HepG2 (cell line): ENCODE results near the gene CCDC57. TPM values are rescaled to one million over a fixed set of nuclear protein-coding genes. Genes with fewer than 3 reads are reported as not detected.
"Not testable (repeated sequence)": the region's sequence is repeated elsewhere in the genome, so short reads cannot be mapped to it uniquely, and the experiment has no call there.

Experiments used
- ATAC-seq: fragments of 200-7000 bp; cut with Tn5 transposase; 3 replicates; pipeline ENCODE4 v1.9.1; 2020; ENCODE audit warnings: mild to moderate bottlenecking, moderate library complexity
- BruUV-seq: library from RNA; stranded (reverse); fragments of 400-500 nt; replicated peaks from 2 replicates; lab custom pipeline; 2021; lab: Mats Ljungman, UMichigan
- CTCF ChIA-PET: fragments of 300-600 bp; formaldehyde crosslinking; extraction: SDS; loops from one replicate; lab custom pipeline; 2021; ENCODE audit warnings: low total read pairs, inconsistent platforms, low intra/inter-chr PET ratio; lab: Yijun Ruan, JAX
- POLR2A ChIA-PET: fragments of 350-600 bp; sonication (Branson Sonifier 250); formaldehyde crosslinking; loops from one replicate; lab custom pipeline; 2020; ENCODE audit warnings: antibody characterized with exemption, inconsistent platforms; lab: Yijun Ruan, JAX
- DNase-seq: peaks from one replicate; pipeline ENCODE4 v3.0.0-alpha.2; 2015; ENCODE audit warnings: low spot score
- FAIRE-seq: peaks from 3 replicates; lab custom pipeline; 2011; peaks lifted over from hg19 to GRCh38; lab: Jason Lieb, UNC
- H2AFZ ChIP-seq: one replicate; pipeline ENCODE4 v1.6.1; 2011; ENCODE audit warnings: low read length, inconsistent platforms
- H3K27ac ChIP-seq: fragments of 300-600 bp; 3 replicates; pipeline ENCODE4 v1.8.0; 2011; ENCODE audit warnings: mixed run types, mild to moderate bottlenecking, mixed read lengths, low read length, inconsistent platforms; ENCODE audit not compliant: insufficient read depth; ENCODE audit errors: extremely low read length
- H3K27me3 ChIP-seq, 2 experiments: fragments of 200-600 bp in 1 of 2; 2 replicates in 1 of 2; 3 replicates in 1 of 2; pipeline versions ENCODE4 v1.6.0 to v1.8.0; 2011; ENCODE audit warnings: low read length in 2 of 2, mild to moderate bottlenecking in 2 of 2, moderate library complexity in 2 of 2, inconsistent platforms in 1 of 2; ENCODE audit not compliant: insufficient read depth in 2 of 2, control insufficient read depth in 1 of 2
- H3K36me3 ChIP-seq, 2 experiments: fragments of 200-600 bp in 1 of 2; replicated peaks in 1 of 2; 2 replicates in 1 of 2; 3 replicates in 1 of 2; pipeline versions ENCODE4 v1.5.1 to v1.8.0; 2011; ENCODE audit warnings: low read length in 2 of 2, inconsistent platforms in 1 of 2; ENCODE audit not compliant: insufficient read depth in 2 of 2, control insufficient read depth in 1 of 2
- H3K4me1 ChIP-seq: 2 replicates; pipeline ENCODE4 v1.5.1; 2012; ENCODE audit warnings: low read length, inconsistent platforms; ENCODE audit not compliant: insufficient read depth
- H3K4me2 ChIP-seq: 2 replicates; pipeline ENCODE4 v1.6.0; 2011; ENCODE audit warnings: low read depth, low read length, inconsistent platforms
- H3K4me3 ChIP-seq, 3 experiments: fragments of 200-600 bp in 1 of 3; sonication (generic), shearing (Covaris generic) in 1 of 3; replicated peaks in 1 of 3; 2 replicates each; pipeline ENCODE4 v1.5.1; 2011 to 2016; ENCODE audit warnings: low read length in 3 of 3, inconsistent platforms in 2 of 3, low read depth in 2 of 3, mild to moderate bottlenecking in 2 of 3, control low read depth in 1 of 3, mixed read lengths in 1 of 3; ENCODE audit not compliant: insufficient read depth in 1 of 3
- H3K79me2 ChIP-seq: one replicate; pipeline ENCODE4 v1.6.1; 2011; ENCODE audit warnings: low read length, inconsistent platforms; ENCODE audit not compliant: insufficient read depth
- H3K9ac ChIP-seq: 2 replicates; pipeline ENCODE4 v1.6.0; 2011; ENCODE audit warnings: mild to moderate bottlenecking, low read depth, low read length, inconsistent platforms; ENCODE audit not compliant: insufficient read depth
- H3K9me3 ChIP-seq: 2 replicates; pipeline ENCODE4 v1.5.1; 2012; ENCODE audit warnings: mild to moderate bottlenecking, low read length
- H4K20me1 ChIP-seq: 2 replicates; pipeline ENCODE4 v1.6.0; 2011; ENCODE audit warnings: inconsistent platforms, mild to moderate bottlenecking, low read length, moderate library complexity; ENCODE audit not compliant: insufficient read depth
- FOXK2 ChIP-seq: fragments of 450-650 bp; IDR thresholded peaks from 2 replicates; pipeline ENCODE4 v1.6.1; 2016
- POLR2A ChIP-seq, 2 experiments: IDR thresholded peaks; 2 replicates each; pipeline ENCODE4 v1.6.1; 2011; ENCODE audit warnings: low read depth in 2 of 2, low read length in 2 of 2, mild to moderate bottlenecking in 1 of 2, moderate library complexity in 1 of 2; ENCODE audit not compliant: insufficient read depth in 1 of 2
- RBM22 ChIP-seq: fragments of 200-400 bp; formaldehyde crosslinking; optimal IDR thresholded peaks from 2 replicates; pipeline ENCODE3; 2017; ENCODE audit warnings: mild to moderate bottlenecking, low read length, moderate library complexity
- ZBTB40 ChIP-seq, 2 experiments: fragments of 450-650 bp in 1 of 2; sonication (generic) in 1 of 2; formaldehyde crosslinking in 1 of 2; IDR thresholded peaks; 2 replicates each; pipeline versions ENCODE4 v1.6.1 to v1.8.0; 2016 to 2022; ENCODE audit warnings: antibody characterized with exemption in 1 of 2, mild to moderate bottlenecking in 1 of 2, missing genetic modification reagents in 1 of 2
- ZNF75D ChIP-seq: sonication (generic); formaldehyde crosslinking; IDR thresholded peaks from 2 replicates; pipeline ENCODE4 v1.8.1; 2023; ENCODE audit warnings: missing genetic modification reagents, mild to moderate bottlenecking, borderline replicate concordance
- ZNF879 ChIP-seq: sonication (generic); formaldehyde crosslinking; IDR thresholded peaks from 2 replicates; pipeline ENCODE4 v1.8.1; 2023; ENCODE audit warnings: missing genetic modification reagents
- WGBS: methylation state at CpG from one replicate; pipeline ENCODE4 v1.1.6; 2017; ENCODE audit warnings: low lambda C conversion rate; 5-methylcytosine and 5-hydroxymethylcytosine counted together
- in situ Hi-C: cut with HindIII; loops from 2 replicates; pipeline ENCODE4 v1.10.0; 2017; ENCODE audit warnings: low pct_unique_long_range_greater_than_20kb; ENCODE audit not compliant: extremely low pct_ligation_motif_present
- intact Hi-C: fragments of 100-400 bp; cut with micrococcal nuclease; formaldehyde crosslinking; loops from one replicate; pipeline ENCODE4 v1.10.0; 2022; ENCODE audit not compliant: unreplicated experiment
- polyA plus RNA-seq, 8 experiments: library from polyadenylated mRNA; depleted of rRNA in 3 of 8; stranded (reverse) in 7 of 8; unstranded in 1 of 8; fragments of >200 nt; fragmentation: Illumina TruSeq in 4 of 8; extraction: Trizol in 4 of 8; gene quantifications; 2 replicates each; pipeline versions ENCODE4 v1.2.1 to v1.2.3, GENCODE V29; 2011 to 2016; ENCODE audit warnings: low read depth in 4 of 8, missing spikeins in 1 of 8, mixed read lengths in 1 of 8; ENCODE audit not compliant: insufficient read depth in 1 of 8
- total RNA-seq, 5 experiments: library from RNA; depleted of rRNA; stranded (reverse); fragments of >200 nt; fragmentation: Illumina TruSeq; extraction: Trizol; gene quantifications; 2 replicates each; pipeline ENCODE4 v1.2.3, GENCODE V29; 2016; ENCODE audit warnings: low read depth in 1 of 5

Gene CCDC57
- total and polyA plus RNA-seq, 2 of the 13 experiments (the other 11 are each of a cell fraction or from before 2014, with no cell fraction given), result 59.3 to 59.9 TPM

GRCh38 chr17:82262344-82262743 is 49.7 kb upstream of the CCDC57 start:
- CTCF ChIA-PET, result no interaction called here
- H3K4me2 ChIP-seq, result no peak overlapping the region
- FAIRE-seq (no peak), DNase-seq (no peak), ATAC-seq (no peak)
- H3K9ac ChIP-seq, result no peak overlapping the region
- H4K20me1 ChIP-seq, result peaks cover 48% of the 10 kb centered on the region
- intact Hi-C loops, result no loop called here
- H3K79me2 ChIP-seq, result peaks cover 76% of the 10 kb centered on the region
- 100% methylated on average over 4 of the region's 4 CpGs for WGBS
- in situ Hi-C loops, result no loop called here
- BruUV-seq, result no TSS peak
- H2AFZ ChIP-seq, result no peak overlapping the region
- H3K27ac ChIP-seq, result no peak overlapping the region
- peaks cover 17% of the 10 kb centered on the region for H3K4me1 ChIP-seq
- TF ChIP-seq RBM22, result peak; percentile 36
- TF ChIP-seq ZNF879 (CRISPR knock-in tag), result no peak
- TF ChIP-seq ZNF75D, result no peak
- H3K27me3 ChIP-seq, result no peaks in the 10 kb centered on the region
- no peaks in the 10 kb centered on the region for H3K9me3 ChIP-seq
- POLR2A ChIA-PET, result interaction anchor here (0.9 to 1.5 kb wide), 3 partner anchors 20 to 63 kb away, joined by 3 to 6 read pairs (median 3); no protein-coding TSS in a partner anchor
- H3K36me3 ChIP-seq, result peaks cover 49 to 90% of the 10 kb centered on the region in 2 experiments
- H3K4me3 ChIP-seq, result no peak overlapping the region

- WGBS, result 98% methylated on average over 8 of the region's 8 CpGs
- in situ Hi-C loops; H3K4me2 ChIP-seq; H3K27me3 ChIP-seq; H3K27ac ChIP-seq; BruUV-seq; ATAC-seq; H2AFZ ChIP-seq; H3K9me3 ChIP-seq; DNase-seq; H3K4me3 ChIP-seq; H3K4me1 ChIP-seq; H3K9ac ChIP-seq; FAIRE-seq; CTCF ChIA-PET; TF ChIP-seq ZBTB40 (CRISPR knock-in tag; IDR thresholded peaks at IDR 0.05): not testable (repeated sequence)
- peaks cover 34% of the 10 kb centered on the region for H4K20me1 ChIP-seq
- POLR2A ChIA-PET, result interaction anchor here (1.0 kb wide), 1 partner anchor 18 kb away, joined by 3 read pairs; no protein-coding TSS in a partner anchor
- peaks cover 48 to 94% of the 10 kb centered on the region in 2 experiments for H3K36me3 ChIP-seq
- H3K79me2 ChIP-seq, result peaks cover 56% of the 10 kb centered on the region
- intact Hi-C loops, result loop anchor here (5.0 kb wide), 1 partner anchor 37 kb away; no protein-coding TSS in a partner anchor
- TF ChIP-seq FOXK2, result peak; percentile 29; the same call in 1 of the 2 replicates
- peak; percentile 12 for TF ChIP-seq RBM22
- TF ChIP-seq POLR2A (IDR thresholded peaks at IDR 0.05; ENCODE audit: insufficient read depth in 1 of 2, low read depth in 2 of 2, low read length in 2 of 2), result peak; percentile 15 to 40; a peak in 2 of 4 replicates
- 0 out of 2 replicates have a peak, but pooled peaks have one; percentile 3 for TF ChIP-seq ZBTB40 (IDR thresholded peaks at IDR 0.05)
Measured at GRCh38 chr17:82259972-82260961, 47.6 kb upstream of the CCDC57 start.
